Measurements from ENCODE around the gene SYF2.
"Not testable (repeated sequence)": the region's sequence is repeated elsewhere in the genome, so short reads cannot be mapped to it uniquely, and the experiment has no call there.

SYF2 gene

DNA sequence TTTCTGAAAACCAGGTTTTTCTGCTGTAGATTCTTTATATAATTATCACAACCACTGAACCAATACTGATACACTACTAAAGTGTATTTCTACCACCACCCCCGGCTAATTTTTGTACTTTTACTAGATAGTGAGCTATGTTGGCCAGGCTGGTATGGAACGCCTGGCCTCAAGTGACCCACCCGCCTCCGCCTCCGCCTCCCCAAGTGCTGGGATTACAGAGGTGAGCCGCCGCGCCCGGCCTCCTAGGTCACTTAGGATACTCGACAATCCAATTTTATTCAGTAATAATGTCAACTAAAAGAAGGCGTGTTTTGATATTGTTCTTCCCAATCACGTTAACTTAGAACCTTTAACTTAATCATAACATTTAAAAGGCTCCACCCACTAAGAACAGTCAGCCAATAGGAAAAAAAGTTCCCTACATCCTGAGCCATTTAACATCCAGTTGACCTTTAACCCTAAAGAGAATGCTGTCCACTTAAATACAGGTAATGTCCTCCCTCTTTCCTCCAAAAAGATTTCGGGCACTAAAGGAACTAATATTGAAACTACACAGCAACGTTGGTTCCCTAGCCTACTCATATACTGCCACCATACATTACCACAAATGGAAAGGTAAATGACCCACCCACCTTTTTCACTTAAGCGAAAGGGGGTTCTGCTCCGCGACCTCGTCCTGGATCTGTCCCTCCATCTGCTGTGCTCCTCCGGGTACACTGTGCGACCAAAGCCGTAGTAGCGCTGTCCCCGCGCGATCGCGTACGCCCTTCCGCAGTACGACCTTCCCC lies 13.7 kb upstream of the SYF2 start:
- DNase-seq = no peak

DNA sequence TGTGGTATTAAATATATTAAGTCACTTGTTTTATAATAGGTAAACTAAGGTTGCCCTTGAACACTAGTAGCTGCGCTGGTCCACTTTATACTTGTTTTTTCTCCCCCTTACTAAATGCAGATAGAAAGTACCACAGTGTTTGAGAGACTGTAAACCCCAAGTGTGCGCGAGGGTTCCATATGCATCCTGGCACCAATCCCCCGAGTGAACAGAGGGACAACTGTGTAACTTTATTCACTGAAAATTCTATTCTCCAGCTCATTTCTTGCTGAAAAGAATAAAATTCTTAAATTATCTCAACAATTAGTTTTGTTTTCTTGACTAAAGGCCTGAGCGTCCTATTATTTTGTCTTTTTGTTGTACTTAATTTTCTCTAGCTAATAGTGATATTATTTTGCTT lies 13.1 kb upstream of the SYF2 start:
- DNase-seq = no peak

DNA sequence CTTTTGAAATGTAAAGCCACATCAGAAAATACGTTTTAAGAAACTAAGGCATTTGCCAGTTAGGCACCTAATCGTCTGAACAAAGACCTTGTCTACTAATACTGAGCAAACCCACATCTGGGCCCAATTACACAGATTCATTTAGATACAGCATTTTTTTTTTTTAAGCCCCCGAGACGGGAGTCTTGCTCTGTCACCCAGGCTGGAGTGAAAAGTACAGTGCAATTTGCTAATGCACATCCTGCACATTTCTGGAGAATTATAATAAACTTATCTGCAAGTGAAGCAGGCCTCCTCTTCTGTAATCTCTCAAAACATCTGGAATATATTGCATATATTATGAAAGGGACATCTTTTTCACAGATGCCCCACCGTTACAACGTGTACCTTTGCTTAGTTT lies 11.6 kb upstream of the SYF2 start:
- no peak for DNase-seq

DNA sequence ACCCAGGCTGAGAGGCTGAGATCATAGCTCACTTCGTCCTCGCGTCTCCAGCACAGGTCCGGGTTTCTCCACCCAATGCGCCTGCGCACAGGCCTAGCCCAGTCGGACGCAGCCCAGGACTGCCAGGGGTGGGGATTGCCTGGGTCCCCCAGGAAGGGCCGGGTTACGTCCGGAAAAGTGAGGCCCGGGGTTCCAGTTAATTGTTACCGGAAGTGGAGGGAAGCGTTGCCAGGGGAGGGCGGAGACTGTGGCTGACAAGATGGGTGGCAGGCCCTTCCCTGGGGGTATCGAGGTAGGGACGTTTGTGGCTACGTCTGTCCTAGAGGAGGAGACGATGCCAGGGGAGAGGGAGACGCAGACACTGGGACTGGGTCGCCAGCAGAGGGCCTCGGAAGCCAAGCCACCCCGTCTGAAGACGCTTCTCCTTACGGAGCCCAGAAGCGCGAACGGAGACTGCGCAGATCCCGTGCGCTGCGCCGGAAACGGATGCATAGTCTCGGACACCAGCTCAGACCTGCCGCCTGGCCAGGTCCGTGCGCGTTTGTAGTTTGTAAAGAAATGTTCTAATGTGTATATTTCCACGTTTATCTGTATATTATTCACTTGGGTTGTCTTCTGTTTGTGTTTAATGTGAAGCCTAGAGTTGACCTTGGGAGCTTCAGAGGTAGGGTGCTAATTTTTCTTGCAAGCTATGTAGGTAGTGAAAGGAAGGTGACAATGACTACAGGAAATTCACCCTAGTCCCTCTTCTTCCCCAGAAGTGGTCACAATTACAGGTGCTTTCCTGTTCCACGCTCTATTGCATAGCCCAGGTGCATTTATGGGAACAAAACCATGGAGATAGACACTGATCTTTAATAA lies 7.6 kb upstream of the SYF2 start:
- peak; percentile 95 to 96 for DNase-seq

DNA sequence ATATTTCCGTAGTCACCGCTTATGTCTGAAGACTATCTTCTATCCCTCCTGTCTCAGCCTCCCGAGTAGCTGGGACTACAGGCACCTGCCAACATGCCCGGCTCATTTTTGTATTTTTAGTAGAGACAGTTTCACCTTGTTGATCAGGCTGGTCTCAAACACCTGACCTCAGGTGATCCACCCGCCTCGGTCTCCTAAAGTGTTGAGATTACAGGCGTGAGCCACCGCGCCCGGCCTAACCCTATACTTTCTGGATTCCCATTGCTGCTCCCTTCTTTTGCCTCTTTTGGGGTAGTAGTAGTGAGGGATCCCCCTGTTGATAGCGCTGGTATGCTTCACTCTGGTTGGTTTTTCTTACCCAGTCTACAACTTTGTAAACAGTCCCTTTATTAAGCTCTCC lies 5.7 kb upstream of the SYF2 start:
- DNase-seq = no peak

DNA sequence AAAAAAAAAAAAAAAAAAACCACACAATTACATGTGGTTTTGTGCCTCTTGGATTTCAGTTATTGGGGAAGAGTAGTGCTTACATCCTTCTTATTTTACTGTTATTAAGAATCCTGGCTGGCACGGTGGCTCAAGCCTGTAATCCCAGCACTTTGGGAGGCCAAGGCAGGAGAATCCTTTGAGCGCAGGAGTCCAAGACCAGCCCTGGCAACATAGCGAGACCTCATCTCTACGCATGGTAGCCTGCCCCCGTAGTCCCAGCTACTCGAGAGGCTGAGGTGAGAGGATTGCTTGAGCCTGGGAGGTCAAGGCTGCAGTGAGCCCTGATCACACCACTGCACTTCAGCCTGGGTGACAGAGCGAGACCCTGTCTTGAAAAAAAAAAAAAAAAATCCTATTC lies 4.0 kb upstream of the SYF2 start:
- DNase-seq = not testable (repeated sequence)

DNA sequence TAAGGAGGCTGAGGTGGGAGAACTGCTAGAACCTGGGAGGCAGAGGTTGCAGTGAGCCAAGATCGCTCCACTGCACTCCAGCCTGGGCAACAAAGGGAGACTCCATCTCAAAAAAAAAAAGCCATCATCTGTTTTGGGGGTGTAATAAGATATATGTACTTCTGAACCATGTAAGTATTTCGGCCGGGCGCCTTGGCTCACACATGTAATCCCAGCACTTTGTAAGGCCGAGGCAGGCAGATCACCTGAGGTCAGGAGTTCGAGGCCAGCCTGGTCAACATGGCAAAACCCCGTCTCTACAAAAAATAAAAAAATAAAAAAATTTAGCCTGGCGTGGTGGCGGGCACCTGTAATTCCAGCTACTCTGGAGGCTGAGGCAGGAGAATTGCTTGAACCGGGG lies 3.1 kb upstream of the SYF2 start:
- not testable (repeated sequence) for DNase-seq

DNA sequence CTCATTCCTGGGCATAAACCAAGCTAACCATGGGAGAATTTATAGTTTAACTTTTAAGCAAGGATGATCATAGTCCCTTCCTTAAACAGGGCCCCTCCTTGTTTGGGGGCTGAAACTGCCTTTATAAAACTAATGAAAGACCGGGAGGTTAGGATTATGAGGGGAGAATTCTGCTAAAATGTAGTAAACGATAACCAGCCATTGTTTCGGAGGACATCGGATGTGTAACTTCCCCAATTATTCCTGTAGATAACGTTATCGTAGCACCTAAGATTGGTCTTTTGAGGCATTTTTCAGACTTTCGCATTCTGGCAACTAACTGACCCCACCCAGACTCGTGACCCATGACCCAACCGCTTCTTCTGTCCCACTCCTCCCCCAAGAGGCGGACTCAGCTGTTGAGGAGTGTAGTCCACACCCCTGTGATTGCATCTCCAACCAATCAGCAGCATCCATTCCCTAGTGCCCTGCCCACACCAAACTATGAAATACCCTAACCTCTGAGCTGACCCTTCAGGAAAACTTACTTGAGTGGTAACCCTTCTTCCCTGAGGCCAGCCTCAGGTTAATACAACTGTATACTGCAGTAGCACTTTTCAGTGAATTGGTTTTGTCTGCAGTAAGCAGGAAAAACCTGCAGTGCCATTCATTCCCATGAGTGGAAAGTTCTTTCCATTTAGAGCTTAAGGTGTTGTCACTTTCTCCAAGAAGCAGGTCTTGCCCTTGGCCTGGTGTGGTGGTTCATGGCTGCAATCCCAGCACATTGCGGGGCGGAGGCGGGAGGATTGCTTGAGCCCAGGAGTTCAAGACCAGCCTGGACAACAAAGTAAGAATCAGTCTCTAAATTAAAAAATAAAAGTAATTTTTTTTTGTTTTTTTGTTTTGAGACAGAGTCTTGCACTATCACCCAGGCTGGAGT lies 823 bp upstream of the SYF2 start:
- peak; percentile 72 to 77 for DNase-seq

DNA sequence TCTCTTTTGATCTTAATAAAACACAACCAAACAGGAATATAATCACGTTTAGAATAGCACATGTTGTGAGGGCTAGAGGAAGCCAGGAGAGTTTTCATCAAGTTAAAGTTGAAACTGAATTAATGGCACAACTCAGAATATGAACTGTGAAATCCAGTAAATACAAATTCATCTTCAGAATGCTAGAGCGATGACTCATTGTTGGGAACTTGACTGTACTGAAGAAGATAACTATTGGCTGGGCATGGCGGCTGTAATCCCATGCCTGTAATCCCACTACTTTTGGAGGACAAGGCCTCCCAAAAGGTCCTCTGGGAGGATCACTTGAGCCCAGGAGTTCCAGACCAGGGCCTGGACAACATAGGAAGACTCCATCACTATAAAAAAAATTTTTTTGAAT lies 8.8 kb downstream of the SYF2 start:
- no peak for DNase-seq

DNA sequence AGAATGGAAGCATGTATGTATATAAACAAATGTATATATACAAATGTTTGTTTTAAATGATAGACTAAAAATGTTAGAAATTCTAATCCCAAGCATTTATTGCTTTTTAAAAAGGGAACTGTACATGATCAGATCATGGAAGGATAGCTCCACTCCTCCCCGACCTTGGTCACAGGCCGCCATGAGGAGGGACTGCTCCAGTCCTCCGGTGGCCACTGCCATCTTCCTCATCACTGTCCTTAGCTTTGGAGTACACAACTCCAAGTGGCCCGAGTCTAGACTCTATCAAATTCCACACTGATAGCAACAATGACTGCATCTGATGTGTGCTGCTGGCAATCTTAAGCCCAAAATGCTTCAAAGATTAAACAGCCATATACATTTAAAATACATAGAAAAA lies 9.7 kb downstream of the SYF2 start:
- no peak for DNase-seq

DNA sequence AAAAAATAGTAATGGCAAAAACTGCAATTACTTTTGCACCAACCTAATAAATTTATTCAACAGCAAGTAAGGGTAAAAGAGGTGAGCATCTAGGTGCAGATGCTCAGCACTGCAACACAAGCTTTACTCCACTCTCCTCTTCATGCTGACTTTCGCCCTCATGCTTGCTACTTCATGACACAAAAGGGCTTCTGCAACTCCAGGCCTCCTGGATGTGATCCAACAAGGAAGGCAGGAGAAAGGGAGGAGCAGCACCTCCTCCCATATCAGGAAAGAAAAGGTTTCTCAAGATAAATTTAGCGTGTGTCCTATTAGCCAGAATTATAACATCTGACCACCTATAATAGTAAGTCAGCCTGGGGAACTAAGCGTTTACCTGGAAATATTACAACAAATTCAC lies 11.6 kb downstream of the SYF2 start:
- no peak for DNase-seq

DNA sequence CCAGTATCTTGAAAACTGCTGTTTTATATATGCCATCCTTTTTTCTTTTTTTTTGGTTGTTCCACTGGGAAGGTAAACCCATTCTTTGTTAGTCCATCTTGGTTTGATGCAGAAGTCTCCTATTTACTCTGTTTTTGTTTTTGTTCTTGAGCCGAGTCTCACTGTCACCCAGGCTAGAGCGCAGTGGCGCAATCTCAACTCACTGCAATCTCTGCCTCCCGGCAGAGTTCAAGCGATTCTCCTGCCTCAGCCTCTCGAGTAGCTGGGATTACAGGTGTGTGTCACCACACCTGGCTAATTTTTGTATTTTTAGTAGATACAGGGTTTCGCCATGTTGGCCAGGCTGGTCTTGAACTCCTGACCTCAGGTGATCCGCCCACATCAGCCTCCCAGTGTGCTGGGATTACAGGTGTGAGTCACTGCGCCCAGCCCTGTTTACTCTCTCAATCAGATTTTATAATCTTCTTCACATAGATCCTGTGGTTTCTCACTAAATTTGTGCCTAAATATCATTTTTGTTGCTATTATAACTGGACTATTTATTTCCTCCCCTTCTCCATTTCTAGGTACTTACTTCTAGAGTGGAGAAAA lies 12.5 kb downstream of the SYF2 start:
- no peak for DNase-seq

DNA sequence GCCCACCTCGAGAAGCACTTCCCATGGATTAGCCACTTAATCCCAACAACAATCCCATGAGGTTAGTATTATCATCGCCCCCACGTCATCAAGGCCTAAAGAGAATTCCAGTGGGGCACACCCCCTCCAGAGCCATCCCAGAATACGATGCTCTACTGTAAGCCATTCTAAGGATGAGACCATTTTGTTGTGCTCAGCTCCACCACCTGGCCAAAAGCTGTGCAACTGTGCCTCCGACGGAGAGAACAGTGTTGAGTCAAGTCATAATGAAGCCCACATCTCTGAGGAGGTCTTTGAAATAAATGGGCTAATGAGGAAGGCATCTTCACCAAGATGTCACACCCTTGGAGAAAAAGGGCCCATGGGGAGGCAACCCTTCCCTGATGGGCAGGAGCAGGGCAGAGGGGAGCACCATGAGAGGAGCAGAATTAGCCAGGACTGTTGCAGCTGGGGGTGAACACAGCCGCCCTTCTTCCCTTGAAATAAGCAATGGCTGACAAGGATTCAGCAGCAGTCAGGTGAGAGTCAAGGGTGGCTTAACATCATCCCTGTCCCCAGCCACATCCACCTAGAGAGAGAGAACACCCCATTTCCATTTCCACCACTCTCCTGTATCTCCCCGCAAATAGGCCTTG lies 14.6 kb downstream of the SYF2 start:
- DNase-seq = no peak

DNA sequence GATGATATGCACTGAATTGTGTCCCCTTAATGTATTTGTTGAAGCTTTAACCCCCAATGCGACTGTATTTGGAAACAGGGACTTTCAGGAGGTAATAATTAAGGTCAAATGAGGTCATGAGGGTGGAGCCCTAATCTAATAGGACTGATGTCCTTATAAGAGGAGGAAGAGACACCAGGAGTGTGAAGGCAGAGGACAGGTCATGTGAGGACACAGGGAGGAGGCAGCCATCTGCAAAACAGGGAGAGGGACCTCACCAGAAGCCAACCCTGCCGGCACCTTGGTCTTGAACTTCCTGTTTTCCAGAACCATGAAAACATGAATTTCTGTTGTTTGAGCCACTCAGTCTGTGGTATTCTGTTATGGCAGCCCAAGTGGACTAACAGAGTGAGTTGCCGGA lies 15.3 kb downstream of the SYF2 start:
- no peak for DNase-seq

DNA sequence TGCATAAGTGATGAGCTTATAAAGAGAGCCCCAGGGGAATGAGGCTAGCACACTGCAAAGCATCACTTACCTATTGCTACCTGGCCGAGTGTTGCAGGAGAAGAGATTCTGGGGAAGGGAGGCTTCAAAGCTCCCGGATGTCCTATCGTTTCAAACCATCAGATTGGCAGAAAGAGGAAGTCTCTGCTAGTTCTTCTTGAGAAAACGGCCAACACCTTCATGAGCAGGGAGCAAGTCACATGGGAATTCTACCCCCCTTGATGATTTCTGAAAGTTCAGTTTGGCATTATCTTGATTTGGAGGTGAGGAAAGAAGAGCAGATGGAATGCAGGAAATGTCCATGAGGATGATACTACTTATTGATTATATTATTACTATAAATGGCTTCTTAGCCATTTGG lies 16.2 kb downstream of the SYF2 start:
- DNase-seq = no peak

DNA sequence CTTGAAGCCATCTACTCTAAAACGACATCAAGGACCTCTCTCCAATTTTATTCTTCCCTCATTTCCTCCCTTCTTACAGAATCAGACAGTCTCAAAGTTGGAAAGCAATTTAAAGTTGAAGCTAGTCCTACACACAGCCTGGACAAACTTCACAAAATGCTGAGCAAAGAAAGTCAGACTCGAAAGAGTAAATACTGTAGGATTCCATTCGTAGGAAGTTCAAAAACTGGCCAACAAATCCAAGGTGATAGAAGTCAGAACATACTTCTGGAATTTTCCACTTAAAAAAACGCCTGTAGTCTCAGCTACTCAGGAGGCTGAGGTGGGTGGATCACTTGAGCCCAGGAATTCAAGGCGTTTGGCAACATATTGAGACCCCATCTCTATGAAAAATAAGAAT lies 19.6 kb downstream of the SYF2 start:
- no peak for DNase-seq

DNA sequence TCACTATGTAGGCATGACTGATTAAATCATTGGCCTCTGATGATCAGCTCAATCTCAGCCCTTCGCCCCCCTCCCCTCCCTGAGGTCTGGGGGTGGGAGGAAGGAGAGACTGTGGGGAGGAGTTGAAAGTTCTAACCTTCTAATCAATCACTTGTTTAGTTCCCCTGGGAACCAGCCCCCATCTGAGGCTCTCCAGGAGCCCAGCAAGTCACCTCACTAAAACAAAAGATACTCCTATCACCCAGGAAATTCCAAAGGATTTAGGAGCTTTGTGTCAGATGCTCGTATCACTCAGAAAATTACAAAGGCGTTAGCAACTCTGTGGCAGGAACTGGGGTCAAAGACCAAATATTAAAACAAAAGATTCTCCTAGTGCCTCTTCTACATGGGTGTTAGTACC lies 21.6 kb downstream of the SYF2 start:
- DNase-seq = no peak

DNA sequence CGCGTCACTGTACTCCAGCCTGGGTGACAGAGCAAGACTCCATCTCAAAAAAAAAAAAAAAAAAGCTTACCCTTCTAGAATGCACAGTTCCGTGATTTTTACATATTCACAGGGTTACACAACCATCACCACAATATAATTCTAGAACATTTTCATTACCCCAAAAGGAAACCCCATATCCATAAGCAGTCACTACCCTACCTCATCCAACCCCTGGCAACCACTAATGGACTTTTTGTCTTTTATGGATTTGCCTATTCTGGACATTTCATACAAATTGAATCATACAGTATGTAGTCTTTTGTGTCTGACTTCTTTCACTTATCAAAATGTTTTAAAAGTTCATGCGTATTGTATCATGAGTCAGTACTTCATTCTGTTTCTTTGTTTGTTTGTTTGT lies 22.8 kb downstream of the SYF2 start:
- no peak for DNase-seq

DNA sequence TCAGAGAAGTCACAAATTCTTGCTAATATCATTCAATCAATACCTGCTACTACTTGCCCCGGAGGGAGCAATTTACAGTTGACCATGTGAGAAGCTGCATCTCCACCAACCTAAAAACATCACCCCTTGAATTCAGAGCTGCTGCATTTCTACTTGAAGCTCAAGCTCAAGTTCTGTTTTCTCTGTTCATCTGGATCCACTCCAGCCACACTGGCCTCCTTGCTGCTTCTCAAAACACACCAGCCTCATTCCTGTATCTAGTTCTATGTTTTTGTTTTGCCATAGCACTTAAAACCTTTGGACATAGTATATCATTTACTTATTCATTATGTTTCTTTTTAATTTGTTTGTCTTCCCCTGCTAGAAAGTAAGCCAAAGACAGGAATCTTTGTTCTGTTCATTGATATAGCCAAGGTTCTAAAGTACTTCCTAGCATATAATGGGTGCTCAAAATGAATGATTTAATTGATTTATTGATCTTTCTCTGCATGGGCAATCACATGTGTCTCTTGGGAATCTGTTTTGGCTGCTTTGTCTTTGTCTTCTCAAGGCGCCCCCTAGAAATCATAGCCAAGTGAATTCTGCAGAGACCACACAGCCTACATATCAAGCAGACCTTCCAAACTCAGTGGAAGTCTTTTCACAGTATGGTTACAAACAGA lies 23.6 kb downstream of the SYF2 start:
- no peak for DNase-seq

DNA sequence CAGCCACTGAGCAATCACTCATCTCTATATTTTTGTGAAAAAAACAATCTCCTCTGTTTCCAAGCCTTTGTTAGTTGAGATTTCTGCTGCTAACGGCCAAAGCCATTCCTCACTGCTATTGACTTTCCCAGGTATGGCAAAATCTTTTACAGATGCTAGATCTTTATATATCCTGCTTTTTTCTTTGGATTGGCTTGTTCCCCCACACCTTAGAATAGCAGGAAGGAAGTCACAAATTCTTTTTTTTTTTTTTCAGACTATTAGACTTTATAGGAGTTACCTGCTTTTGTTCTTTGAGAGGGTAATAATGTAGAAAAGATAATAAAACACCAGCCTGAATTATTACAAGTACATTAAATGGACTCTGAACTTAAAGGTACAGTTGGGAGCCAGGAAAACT lies 24.2 kb downstream of the SYF2 start:
- DNase-seq = no peak

DNA sequence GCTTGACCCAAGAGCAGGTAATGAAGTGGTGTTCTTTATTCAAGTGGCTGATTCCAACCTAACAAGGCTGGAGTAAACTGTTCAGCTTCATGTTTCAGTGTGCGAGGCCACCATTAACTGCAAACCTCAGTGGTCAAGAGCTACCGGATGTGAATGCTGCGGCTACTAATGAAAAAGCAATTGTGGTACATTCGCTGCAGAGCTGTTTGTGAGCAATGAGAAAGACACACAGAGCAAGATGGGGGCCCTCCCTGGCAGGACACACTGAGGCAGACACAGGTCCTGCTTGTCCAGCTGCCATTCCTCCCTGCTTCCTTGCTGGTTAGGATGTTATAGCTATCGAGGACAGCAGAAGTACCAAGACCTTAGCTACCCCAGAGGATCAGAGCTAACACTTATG lies 26.1 kb downstream of the SYF2 start:
- no peak for DNase-seq

DNA sequence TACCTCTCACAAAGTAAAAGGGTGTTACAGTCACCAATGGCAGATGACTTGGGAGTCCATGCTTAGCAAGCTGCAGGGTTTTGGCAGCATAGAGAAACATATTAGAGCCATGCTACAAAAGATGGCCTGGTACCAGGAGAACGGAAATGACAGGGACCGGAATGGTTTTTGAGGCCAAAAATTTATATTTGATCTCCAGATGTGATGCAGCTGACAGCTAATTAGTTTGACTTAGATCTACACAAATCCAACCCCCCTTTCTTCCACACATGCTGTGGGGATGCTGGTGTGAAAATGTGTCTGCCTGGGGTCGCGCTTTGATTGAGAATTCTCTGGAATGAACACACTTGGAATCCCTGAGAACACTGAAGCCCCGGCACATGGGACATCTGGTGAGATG lies 26.5 kb downstream of the SYF2 start:
- DNase-seq = no peak

Measured in activated T-cell treated with anti-CD3 and anti-CD28 coated beads, Interleukin-2, amount 50 U/mL, for 48 hours (primary cell).